ENCODE data around the gene CORO1C. TPM values are rescaled to one million over a fixed set of nuclear protein-coding genes. Genes with fewer than 3 reads are reported as not detected.
A peak's percentile ranks its signal among the peaks of the same experiment; 100 is the strongest.
"Not testable (repeated sequence)": the region's sequence is repeated elsewhere in the genome, so short reads cannot be mapped to it uniquely, and the experiment has no call there.

Gene CORO1C
- polyA plus RNA-seq, 4 donors: 54.6 to 73.5 (median 65.8) TPM

DNA sequence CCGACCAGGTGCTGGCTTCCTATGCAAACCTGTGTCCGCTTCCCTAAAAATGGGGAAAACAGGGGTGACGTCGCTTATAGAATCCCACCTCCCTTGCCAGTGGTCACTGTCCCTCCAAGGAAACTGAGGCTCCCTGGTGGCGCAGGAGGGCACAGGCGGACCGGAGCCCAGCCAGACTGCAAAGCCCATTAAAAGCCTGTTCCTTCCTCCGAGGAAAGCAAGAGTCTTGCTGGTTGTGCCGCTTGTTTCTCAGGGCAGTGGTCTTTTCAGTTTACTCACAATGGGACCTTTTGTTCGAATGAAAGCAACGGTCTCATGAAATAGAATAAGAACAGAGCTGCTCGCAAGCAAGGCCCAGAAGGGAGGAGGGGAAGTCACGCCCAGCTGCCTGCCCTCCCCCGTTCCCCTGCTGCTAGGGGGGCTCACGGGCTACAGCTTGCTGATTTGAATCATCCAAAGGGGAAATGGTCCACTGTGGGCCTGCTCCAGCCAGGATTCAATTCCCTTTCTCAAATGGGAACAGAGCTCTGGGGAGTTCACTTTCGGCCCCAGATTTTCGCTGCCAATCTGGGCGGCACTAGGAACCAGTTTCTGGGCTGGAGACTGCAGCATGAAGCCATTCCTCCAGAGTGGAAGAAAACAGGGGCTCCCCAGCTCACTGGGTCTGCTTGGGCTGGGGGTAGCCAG is 93.0 kb downstream of the CORO1C start:
- peak in 1 of 4 donors; percentile 47 for DNase-seq (ENCODE audit: low read depth in 4 of 4, low spot score in 3 of 4)

DNA sequence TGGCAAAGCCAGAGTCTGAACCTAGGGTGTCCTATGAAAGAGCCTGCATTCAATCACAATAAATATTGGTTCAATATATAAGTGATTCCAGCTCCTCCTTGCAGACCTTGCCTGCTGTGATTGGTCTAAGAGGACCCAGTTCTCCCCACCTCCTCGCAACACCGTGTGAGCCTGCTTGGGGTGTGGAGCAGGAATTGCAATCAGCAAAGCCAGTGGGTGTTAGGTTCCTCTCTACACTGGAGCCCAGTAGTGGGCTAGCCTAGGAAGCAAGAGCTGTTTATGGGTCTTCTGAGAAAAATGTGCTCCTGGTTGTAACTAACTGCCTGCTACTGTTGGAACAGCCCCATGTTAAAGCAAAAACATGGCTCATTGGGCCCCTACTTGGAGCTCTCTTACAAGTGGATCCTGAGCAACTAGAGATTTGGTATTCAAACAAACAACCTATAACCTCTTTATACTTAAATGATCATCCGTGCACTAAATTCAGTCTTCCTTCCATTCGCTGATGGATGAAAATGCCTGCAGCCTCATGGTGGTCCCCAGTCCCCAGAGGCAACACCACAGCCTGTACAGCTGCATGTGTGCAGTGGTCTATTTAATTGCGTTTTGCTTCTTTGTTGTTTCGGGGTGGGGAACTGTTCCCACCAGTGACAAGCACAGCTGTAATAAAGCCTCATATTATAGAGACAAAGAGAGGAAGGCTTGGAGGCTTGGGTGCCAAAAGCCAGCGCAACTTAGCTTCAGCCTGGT is 93.9 kb downstream of the CORO1C start:
- DNase-seq (ENCODE audit: low read depth in 4 of 4, low spot score in 3 of 4): no peak

DNA sequence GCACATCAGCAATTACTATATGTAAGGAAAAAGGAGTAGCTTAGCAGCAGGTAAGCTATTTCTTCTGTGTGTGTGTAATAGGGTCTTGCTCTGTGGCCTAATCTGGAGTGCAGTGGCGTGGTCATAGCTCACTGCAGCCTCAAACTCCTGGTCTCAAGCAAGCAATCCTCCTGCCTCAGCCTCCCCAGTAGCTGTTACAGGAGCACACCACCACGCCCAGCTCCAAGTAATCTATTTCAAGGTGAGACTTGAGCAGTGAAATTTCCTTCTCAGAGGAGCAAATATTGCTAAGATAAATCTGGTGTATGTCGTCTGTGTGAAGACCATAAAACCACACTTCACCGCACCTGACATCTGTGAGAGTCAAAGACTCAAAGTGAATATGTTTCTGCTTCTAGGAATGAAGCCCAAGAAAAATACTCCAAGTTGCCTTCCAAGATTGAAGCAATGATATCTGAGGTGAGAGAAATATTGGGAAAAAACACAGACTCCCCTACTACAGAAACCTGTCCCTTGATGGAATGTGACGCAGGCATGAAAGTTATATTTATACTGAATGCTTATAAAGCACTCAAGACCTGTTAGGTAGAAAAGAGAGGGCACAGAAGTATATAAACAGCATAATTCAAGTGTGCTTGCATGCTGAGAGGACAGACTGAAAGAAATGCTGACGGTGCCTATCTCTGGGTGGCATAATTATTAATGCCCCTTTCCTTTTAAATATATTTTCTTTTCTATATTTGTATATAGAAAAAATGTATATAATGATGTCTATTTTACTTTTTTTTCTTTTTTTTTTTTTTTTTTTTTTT is 95.1 kb downstream of the CORO1C start:
- DNase-seq (ENCODE audit: low read depth in 4 of 4, low spot score in 3 of 4): no peak

GRCh38 chr12:108635201-108635996 is 95.9 kb downstream of the CORO1C start:
- no peak for DNase-seq (ENCODE audit: low read depth in 4 of 4, low spot score in 3 of 4)

- DNase-seq (ENCODE audit: low read depth in 4 of 4, low spot score in 3 of 4): no peak
These were observed 97.0 kb downstream of the CORO1C start for GRCh38 chr12:108634341-108634751.

DNA sequence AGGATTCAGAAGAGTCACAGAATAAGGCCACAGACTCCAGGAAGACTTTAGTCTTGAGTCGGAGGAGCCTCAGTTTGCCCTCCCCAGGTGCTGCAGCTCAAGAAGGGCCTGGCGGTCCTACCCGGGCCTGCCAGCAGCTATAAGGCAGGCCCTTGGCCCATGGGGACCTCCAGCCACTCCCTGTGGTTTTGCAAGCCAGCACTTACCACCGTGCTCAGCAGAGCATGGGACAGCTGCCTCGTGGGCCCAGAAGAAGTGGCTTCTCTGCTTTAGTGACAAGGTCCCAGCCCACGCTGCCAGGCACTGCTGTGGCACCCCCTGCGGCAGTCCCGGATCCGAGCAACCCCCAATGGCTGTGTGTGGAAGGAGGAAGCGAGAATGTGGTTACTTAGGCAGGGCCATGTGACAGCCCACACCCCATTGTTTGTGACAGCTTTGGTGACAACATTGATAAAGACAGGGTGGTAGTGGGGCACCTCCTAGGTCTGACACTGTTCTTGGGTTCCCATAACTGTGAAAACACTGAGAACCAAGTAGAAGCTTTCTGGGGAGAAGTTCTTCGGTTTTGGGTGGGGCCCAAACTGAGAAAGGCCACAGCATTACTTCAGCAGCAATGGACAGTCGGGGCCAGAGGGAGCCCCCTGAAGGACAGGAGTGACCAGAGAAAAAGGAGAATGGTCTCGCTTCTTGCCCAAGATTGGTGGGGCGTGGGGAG is 97.6 kb downstream of the CORO1C start, which contains the start of gene SELPLG:
Gene SELPLG, minus strand, starts transcription at position 361 of the 715 bp plus-strand sequence. CDS start 9,587 bp downstream, outside the sequence.
- DNase-seq (ENCODE audit: low read depth in 4 of 4, low spot score in 3 of 4): no peak

GRCh38 chr12:108633081-108633533 is 98.2 kb downstream of the CORO1C start:
- DNase-seq (ENCODE audit: low read depth in 4 of 4, low spot score in 3 of 4): no peak

DNA sequence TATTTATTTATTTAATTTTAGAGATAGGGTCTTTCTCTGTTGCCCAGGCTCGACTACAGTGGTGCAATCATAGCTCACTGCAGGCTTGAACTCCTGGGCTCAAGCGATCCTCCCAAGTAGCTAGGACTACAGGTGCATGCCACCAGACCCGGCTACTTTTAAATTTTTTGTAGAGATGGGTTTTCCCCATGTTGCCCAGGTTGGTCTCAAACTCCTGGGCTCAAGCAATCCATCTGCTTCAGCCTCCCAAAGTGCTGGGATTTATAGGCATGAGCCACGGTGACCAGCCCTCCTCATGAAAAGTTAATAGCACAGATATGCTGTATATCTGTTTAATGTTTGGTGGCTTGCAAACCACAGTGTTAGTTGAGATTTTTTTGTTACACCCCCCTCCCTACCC is 100.1 kb downstream of the CORO1C start:
- not testable (repeated sequence) for DNase-seq (ENCODE audit: low read depth in 4 of 4, low spot score in 3 of 4)

DNA sequence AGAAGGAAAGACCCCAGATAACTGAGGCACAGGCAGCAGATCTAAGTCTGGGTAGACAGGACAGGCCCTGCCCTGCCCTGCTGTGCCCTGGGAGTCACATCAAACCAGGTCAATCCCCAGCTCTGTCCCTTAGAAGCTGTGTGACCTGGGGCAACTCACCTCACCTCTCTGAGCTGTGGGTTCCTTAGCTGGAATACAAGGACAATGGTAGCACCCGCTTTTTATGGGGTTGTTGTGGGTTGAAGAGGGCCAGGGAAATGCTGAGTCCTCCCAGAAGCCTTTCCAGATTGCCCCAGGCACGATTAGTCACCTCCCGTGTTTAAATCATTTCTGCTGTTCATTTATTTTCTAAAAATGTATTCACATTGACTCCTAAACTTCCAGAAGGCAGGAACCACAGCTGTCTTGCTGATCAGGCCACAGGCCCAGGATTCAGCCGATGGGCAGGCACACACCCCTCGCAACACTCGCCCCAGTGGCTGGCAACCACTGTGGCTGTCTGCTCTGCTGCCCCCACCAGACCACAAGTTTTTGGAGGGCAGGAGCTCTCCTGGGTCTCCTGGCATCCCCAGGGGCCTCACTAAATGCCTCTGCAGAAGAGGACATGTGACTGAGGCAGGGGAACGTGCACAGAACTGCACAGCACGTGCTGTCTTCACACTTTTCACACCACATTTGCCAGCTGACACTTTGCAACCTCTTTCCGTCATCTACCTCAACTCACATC is 100.7 kb downstream of the CORO1C start:
- no peak for DNase-seq (ENCODE audit: low read depth in 4 of 4, low spot score in 3 of 4)

GRCh38 chr12:108629824-108630476 is 101.4 kb downstream of the CORO1C start:
- no peak for DNase-seq (ENCODE audit: low read depth in 4 of 4, low spot score in 3 of 4)

GRCh38 chr12:108629151-108629550 is 102.2 kb downstream of the CORO1C start:
- DNase-seq (ENCODE audit: low read depth in 4 of 4, low spot score in 3 of 4): no peak

DNA sequence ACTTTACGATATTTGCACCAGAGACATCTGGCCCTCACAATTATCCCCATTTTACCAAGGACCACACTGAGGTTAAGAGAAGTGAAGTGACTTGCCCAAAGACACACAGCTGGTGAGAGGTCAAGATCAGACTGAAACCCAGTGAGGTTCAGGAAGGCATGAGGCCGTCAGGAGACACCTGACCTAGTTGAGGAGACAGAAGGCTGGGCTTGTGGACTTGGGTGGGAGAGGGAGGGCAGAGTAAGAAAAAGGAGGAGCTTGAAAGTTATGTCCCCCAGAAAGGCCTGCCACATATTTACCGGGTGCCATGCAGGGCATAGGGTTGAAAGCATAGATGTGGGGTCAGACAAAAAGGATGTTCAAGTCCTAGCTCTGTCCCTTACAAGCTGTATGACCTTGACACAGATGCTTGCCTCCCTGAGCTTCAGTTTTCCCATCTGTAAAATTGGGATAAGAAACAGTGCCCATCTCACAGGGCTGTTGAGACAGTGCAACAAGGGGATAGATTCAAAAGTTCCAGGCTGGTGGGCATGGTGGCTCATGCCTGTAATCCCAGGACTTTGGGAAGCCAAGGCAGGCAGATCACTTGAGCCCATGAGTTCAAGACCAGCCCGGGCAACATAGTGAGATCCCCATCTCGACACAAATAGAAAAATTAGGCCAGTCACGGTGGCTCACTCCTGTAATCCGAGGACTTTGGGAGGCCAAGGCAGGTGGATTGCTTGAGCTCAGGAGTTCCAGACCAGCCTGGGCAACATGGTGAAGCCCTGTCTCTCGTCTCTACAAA is 104.0 kb downstream of the CORO1C start:
- no peak for DNase-seq (ENCODE audit: low read depth in 4 of 4, low spot score in 3 of 4)

GRCh38 chr12:108625228-108625627 is 106.1 kb downstream of the CORO1C start:
- DNase-seq (ENCODE audit: low read depth in 4 of 4, low spot score in 3 of 4): no peak

- DNase-seq (ENCODE audit: low read depth in 4 of 4, low spot score in 3 of 4): no peak
These were observed 107.7 kb downstream of the CORO1C start for GRCh38 chr12:108623577-108623976.

GRCh38 chr12:108622921-108623514 is 108.3 kb downstream of the CORO1C start:
- DNase-seq (ENCODE audit: low read depth in 4 of 4, low spot score in 3 of 4): no peak

GRCh38 chr12:108622421-108622820 is 108.9 kb downstream of the CORO1C start:
- no peak for DNase-seq (ENCODE audit: low read depth in 4 of 4, low spot score in 3 of 4)

DNA sequence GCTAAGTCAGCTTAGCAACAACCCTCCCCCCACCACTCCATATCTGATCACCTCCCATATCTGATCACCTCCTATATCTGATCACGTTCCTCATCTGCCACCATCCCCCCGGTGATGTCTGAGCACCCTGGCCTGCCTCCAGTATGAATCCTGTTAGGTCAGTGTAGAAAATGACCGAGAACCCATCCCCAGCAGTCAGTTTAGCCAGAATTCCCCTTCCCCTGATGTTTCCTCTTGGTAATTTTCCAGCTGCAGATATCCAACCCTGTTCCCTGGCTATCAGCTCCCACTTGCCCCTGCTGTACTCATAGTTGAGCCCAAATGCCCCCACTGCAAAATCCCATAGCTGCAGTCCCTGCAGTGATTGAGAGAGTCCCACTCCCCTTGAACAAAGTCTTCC is 110.2 kb downstream of the CORO1C start:
- no peak for DNase-seq (ENCODE audit: low read depth in 4 of 4, low spot score in 3 of 4)

Data from left renal pelvis (tissue), 4 donors.